ENCODE data around the gene ITGAE.
"Not testable (repeated sequence)": the region's sequence is repeated elsewhere in the genome, so short reads cannot be mapped to it uniquely, and the experiment has no call there.

The ITGAE gene

DNA sequence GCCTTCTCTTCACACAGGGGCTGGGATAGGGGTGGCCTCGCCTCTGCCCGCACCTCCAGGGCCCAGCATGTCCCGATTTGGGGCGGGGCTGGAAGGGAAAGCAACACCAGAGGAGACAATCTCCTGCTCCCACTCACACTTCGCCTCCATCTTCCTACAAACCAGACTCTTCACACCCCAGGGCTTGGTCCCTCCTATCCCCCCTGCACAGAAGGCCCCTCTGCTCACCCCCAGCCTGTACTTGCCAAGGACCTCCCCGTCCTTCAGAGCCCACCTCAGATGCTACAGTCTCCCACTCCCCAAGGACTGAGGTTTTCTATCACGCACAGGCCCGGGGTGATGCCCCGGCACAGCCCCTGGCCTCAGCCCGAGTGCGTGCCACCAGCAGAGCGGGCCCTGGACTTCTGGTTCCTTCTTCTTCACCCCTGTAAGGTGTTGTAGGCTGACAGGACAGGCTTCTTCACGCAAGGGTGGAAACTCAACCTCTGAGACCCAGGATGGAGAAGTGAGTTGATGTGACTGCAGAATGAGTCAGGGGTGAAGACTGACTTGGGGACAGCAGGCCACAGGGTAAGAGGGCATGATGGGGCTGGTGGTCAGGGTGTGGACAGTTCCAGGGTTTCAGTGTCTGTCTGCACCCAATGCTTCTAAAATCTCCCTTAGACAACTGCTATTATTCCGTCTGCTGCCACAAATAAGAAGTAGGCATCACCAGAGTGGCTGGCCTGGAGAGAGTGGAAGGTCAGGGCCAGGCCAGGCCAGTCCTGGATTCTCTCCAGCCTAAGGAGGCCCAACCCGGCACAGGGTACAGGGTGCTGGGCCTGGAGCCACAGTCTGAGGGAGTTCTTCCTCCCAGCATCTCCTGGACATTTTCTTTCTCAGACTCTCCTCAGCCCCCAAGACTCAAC is 2.5 kb downstream of the ITGAE start:
- Mint-ChIP-seq H3K36me3 (ENCODE audit: insufficient read depth) (peaks cover 22% of the 10 kb centered on the region), H3K27me3 (no peaks in the 10 kb centered on the region), H3K27ac (ENCODE audit: low read depth) (peak overlapping the region; percentile 100), H3K4me1 (peaks cover 56% of the 10 kb centered on the region), H3K4me3 (peak overlapping the region; percentile 51), H3K9me3 (no peaks in the 10 kb centered on the region)
- ATAC-seq (replicated peaks; ENCODE audit: extremely low read depth, poor library complexity, severe bottlenecking) (no peak), DNase-seq (ENCODE audit: low spot score in 2 of 2) (no peak)

DNA sequence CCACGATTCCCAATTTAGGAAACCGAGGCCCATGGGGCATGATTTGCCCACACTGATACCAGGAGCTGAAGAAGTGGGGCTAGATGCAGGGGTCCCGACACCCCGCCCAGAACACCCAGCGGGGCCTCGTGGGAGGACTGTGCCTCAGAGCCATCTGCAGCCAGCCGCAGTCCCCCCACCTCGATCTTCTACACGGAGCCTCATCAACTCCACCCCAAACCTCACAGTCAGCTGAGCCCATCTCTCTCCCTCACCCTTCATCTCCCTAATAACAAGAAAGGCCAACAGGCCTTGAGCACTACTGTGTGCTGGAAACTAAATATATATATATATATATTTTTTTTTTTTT is 4.2 kb downstream of the ITGAE start:
- DNase-seq (ENCODE audit: low spot score in 2 of 2), result no peak
- peaks cover 52% of the 10 kb centered on the region for H3K4me1 Mint-ChIP-seq
- no peaks in the 10 kb centered on the region for H3K9me3 Mint-ChIP-seq
- peak; percentile 34 for ATAC-seq (replicated peaks; ENCODE audit: extremely low read depth, poor library complexity, severe bottlenecking)
- no peaks in the 10 kb centered on the region for H3K27me3 Mint-ChIP-seq
- peak overlapping the region; percentile 100 for H3K27ac Mint-ChIP-seq (ENCODE audit: low read depth)
- peaks cover 22% of the 10 kb centered on the region for H3K36me3 Mint-ChIP-seq (ENCODE audit: insufficient read depth)
- peak overlapping the region; percentile 51 for H3K4me3 Mint-ChIP-seq

- Mint-ChIP-seq H3K27ac (ENCODE audit: low read depth) (peak overlapping the region; percentile 100), H3K9me3 (no peaks in the 10 kb centered on the region), H3K4me3 (peak overlapping the region; percentile 51), H3K36me3 (ENCODE audit: insufficient read depth) (peaks cover 22% of the 10 kb centered on the region), H3K27me3 (no peaks in the 10 kb centered on the region), H3K4me1 (peaks cover 57% of the 10 kb centered on the region)
- DNase-seq (ENCODE audit: low spot score in 2 of 2) (peak; percentile 65 to 92), ATAC-seq (replicated peaks; ENCODE audit: extremely low read depth, poor library complexity, severe bottlenecking) (peak; percentile 84)
These were observed 4.7 kb downstream of the ITGAE start for GRCh38 chr17:3796110-3796821.

- peaks cover 22% of the 10 kb centered on the region for H3K36me3 Mint-ChIP-seq (ENCODE audit: insufficient read depth)
- H3K27me3 Mint-ChIP-seq, result no peaks in the 10 kb centered on the region
- peak; percentile 10 for ATAC-seq (replicated peaks; ENCODE audit: extremely low read depth, poor library complexity, severe bottlenecking)
These were observed 5.4 kb downstream of the ITGAE start for GRCh38 chr17:3795390-3796102.

DNA sequence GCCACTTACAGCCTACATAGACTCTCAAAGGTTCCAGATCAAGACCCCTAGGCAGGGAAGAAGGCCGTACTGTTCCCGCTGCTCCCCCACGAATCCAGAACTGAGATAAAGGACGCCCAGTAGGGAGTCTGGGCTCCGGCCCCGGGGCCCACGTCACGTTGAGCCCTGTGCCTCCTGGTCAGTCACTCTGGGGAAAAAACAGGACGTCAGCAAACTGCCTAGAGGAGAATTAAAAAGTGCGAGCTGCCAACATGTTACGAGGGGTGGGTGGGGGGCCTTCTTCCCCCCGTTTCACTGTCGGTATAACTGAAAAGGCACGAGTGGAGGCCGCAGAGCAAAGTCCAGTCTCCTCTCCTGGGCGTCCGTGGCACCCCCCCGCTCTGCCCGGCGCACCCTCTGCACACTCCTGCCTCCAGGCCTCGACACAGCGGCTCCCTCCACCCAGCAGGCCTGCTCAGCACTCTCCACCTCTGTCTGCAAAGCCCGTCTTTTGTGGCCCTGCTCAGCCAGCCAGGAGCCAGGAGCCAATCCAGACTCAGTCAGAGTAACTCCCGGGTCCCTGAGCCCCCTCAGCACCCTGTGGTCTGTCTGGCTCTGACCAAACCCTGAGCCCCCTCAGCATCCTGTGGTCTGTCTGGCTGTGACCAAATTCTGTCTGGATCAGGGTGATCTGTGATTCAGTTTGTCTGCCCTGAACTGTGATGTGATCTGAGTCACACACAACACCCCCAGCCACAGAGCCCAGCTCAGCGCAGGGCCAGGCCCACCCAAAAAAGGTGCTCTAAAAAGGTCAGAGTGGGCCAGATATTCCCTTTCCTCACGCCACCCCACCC is 6.2 kb downstream of the ITGAE start:
- ATAC-seq (replicated peaks; ENCODE audit: extremely low read depth, poor library complexity, severe bottlenecking) (peak; percentile 56), DNase-seq (ENCODE audit: low spot score in 2 of 2) (peak; percentile 42 to 84)
- no peaks in the 10 kb centered on the region for H3K9me3 Mint-ChIP-seq
- no peaks in the 10 kb centered on the region for H3K27me3 Mint-ChIP-seq
- peaks cover 57% of the 10 kb centered on the region for H3K4me1 Mint-ChIP-seq
- peak overlapping the region; percentile 51 for H3K4me3 Mint-ChIP-seq
- H3K27ac Mint-ChIP-seq (ENCODE audit: low read depth), result peak overlapping the region; percentile 100
- H3K36me3 Mint-ChIP-seq (ENCODE audit: insufficient read depth), result peaks cover 24% of the 10 kb centered on the region

More at GRCh38 chr17:3795390-3796102, 5.4 kb downstream of the ITGAE start:
- Mint-ChIP-seq H3K4me1 (peaks cover 52% of the 10 kb centered on the region), H3K4me3 (peak overlapping the region; percentile 51), H3K27ac (ENCODE audit: low read depth) (peak overlapping the region; percentile 100), H3K9me3 (no peaks in the 10 kb centered on the region)
- DNase-seq (ENCODE audit: low spot score in 2 of 2), result no peak

DNA sequence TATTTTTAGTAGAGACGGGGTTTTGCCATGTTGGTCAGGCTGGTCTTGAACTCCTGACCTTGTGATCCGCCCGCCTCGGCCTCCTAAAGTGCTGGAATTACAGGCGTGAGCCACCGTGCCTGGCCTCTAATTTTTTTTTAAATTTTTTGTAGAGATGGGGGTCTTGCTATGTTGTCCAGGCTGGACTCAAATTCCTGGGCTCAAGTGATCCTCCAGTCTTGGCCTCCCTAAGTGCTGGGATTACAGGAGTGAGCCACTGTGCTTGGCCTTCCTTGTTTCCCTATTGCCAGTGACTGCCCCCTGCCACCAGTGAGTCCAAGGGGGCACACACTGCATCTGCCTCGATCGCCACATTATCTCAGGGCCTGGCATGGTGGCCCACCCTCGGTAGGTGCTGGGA is 6.8 kb downstream of the ITGAE start:
- peaks cover 63% of the 10 kb centered on the region for H3K4me1 Mint-ChIP-seq
- peak overlapping the region; percentile 100 for H3K27ac Mint-ChIP-seq (ENCODE audit: low read depth)

DNA sequence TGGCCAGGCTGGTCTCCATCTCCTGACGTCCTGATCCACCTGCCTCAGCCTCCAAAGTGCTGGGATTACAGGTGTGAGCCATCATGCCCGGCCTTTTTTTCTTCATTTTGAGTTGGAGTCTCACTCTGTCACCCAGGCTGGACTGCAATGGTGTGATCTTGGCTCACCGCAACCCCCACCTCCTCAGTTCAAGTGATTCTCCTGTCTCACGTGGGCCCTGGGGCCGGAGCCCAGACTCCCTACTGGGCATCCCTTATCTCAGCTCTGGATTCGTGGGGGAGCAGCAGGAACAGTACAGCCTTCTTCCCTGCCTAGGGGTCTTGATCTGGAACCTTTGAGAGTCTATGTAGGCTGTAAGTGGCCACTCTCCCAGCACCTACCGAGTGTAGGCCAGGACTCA is 7.7 kb downstream of the ITGAE start:
- H3K4me3 Mint-ChIP-seq; ATAC-seq (replicated peaks; ENCODE audit: extremely low read depth, poor library complexity, severe bottlenecking); H3K9me3 Mint-ChIP-seq; DNase-seq (ENCODE audit: low spot score in 2 of 2); H3K27me3 Mint-ChIP-seq: not testable (repeated sequence)
- peaks cover 28% of the 10 kb centered on the region for H3K36me3 Mint-ChIP-seq (ENCODE audit: insufficient read depth)
- peak overlapping the region; percentile 55 for H3K27ac Mint-ChIP-seq (ENCODE audit: low read depth)
- peaks cover 59% of the 10 kb centered on the region for H3K4me1 Mint-ChIP-seq

More for the DNA sequence above, 6.8 kb downstream of the ITGAE start:
- H3K9me3 Mint-ChIP-seq; ATAC-seq (replicated peaks; ENCODE audit: extremely low read depth, poor library complexity, severe bottlenecking); H3K27me3 Mint-ChIP-seq; DNase-seq (ENCODE audit: low spot score in 2 of 2); H3K4me3 Mint-ChIP-seq: not testable (repeated sequence)
- H3K36me3 Mint-ChIP-seq (ENCODE audit: insufficient read depth), result peaks cover 26% of the 10 kb centered on the region

- Mint-ChIP-seq H3K4me1 (peaks cover 58% of the 10 kb centered on the region), H3K36me3 (ENCODE audit: insufficient read depth) (peaks cover 28% of the 10 kb centered on the region), H3K27ac (ENCODE audit: low read depth) (no peak overlapping the region), H3K27me3 (no peaks in the 10 kb centered on the region), H3K4me3 (no peak overlapping the region), H3K9me3 (no peaks in the 10 kb centered on the region)
- no peak for ATAC-seq (replicated peaks; ENCODE audit: extremely low read depth, poor library complexity, severe bottlenecking)
- no peak for DNase-seq (ENCODE audit: low spot score in 2 of 2)
These were observed 8.5 kb downstream of the ITGAE start for GRCh38 chr17:3792481-3792880.

- Mint-ChIP-seq H3K27me3 (no peaks in the 10 kb centered on the region), H3K36me3 (ENCODE audit: insufficient read depth) (peaks cover 8% of the 10 kb centered on the region), H3K27ac (ENCODE audit: low read depth) (peak overlapping the region; percentile 66), H3K9me3 (no peaks in the 10 kb centered on the region), H3K4me3 (peak overlapping the region; percentile 10), H3K4me1 (peaks cover 38% of the 10 kb centered on the region)
- DNase-seq (ENCODE audit: low spot score in 2 of 2) (peak in 1 of 2 donors; percentile 40), ATAC-seq (replicated peaks; ENCODE audit: extremely low read depth, poor library complexity, severe bottlenecking) (peak; percentile 79)
These were observed 12.8 kb downstream of the ITGAE start for GRCh38 chr17:3788200-3788599.

- H3K4me1 Mint-ChIP-seq, result peaks cover 28% of the 10 kb centered on the region
- not testable (repeated sequence) for H3K27ac Mint-ChIP-seq (ENCODE audit: low read depth); H3K27me3 Mint-ChIP-seq; H3K9me3 Mint-ChIP-seq; DNase-seq (ENCODE audit: low spot score in 2 of 2); ATAC-seq (replicated peaks; ENCODE audit: extremely low read depth, poor library complexity, severe bottlenecking); H3K36me3 Mint-ChIP-seq (ENCODE audit: insufficient read depth); H3K4me3 Mint-ChIP-seq
These were observed 15.7 kb downstream of the ITGAE start for GRCh38 chr17:3785323-3785722.

GRCh38 chr17:3782751-3783150 is 18.2 kb downstream of the ITGAE start:
- Mint-ChIP-seq H3K9me3 (no peaks in the 10 kb centered on the region), H3K36me3 (ENCODE audit: insufficient read depth) (no peaks in the 10 kb centered on the region), H3K4me1 (peaks cover 10% of the 10 kb centered on the region), H3K4me3 (no peak overlapping the region), H3K27me3 (no peaks in the 10 kb centered on the region), H3K27ac (ENCODE audit: low read depth) (no peak overlapping the region)
- ATAC-seq (replicated peaks; ENCODE audit: extremely low read depth, poor library complexity, severe bottlenecking) (no peak), DNase-seq (ENCODE audit: low spot score in 2 of 2) (no peak)

DNA sequence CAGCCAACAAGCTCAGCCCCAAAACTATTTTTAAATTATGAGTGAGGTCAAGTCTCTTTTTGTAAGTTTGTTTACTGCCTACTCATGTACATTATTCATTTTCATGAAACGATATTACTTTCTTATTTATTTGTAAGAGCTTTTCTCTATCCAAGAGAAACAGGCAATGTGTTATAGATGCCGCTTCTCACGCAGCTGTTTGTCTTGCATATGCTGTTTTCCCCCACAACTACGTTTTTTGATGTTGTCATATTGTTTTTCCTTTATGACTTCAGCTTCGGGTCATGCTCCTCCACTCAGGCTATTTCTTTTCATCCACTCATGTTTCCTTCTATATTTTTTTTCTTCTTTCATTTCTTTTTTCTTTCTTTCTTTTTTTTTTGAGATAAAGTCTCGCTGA is 20.0 kb downstream of the ITGAE start:
- no peak for ATAC-seq (replicated peaks; ENCODE audit: extremely low read depth, poor library complexity, severe bottlenecking)

More for the DNA sequence above, 20.0 kb downstream of the ITGAE start:
- DNase-seq (ENCODE audit: low spot score in 2 of 2), result no peak
- H3K4me1 Mint-ChIP-seq, result peaks cover 8% of the 10 kb centered on the region
- no peak overlapping the region for H3K27ac Mint-ChIP-seq (ENCODE audit: low read depth)
- no peaks in the 10 kb centered on the region for H3K36me3 Mint-ChIP-seq (ENCODE audit: insufficient read depth)
- H3K9me3 Mint-ChIP-seq, result no peaks in the 10 kb centered on the region
- no peaks in the 10 kb centered on the region for H3K27me3 Mint-ChIP-seq
- H3K4me3 Mint-ChIP-seq, result no peak overlapping the region

Measured in central memory CD8-positive, alpha-beta T cell (primary cell).